ENCODE data around the gene COL4A2.

The COL4A2 gene

DNA sequence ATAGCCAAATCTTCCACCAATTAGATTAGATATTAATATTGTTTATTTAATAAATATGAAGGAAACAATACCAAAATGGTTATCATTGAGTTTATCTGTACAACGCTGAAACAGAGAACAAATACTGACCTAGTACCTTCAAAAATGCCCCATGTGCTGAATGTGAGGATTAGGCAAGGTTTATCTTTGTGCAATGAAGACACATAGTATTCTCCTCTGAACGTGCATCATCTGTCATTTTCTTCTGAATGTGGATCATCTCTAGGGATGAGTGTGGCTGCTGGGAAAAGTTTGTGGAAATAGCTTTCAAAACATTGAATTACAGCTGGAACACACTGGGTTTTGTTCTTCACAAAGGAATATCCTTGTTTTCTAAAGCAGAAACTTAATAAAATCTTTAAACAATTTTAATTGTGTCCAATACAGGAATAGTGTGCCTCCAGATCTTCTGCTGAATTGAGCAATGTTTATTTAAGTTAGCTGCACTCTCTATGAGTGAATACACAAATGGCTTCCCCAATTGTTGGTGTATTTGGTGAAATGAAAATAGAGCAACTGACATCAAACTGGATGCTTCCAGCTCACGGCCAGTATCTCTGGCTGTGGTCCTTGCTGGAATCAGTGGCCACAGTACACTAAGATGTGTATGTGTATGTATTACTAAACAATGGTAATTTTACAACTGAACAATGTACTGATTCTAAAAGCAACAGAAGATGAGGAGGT, 6.8 kb upstream of the COL4A2 start:
- no peak for TF ChIP-seq CTCF (IDR thresholded peaks at IDR 0.05; ENCODE audit: low read depth, low read length, missing control alignments)
- H3K4me3 ChIP-seq (replicated peaks; ENCODE audit: low read depth, low read length): no peak overlapping the region
- DNase-seq (ENCODE audit: extremely low read depth, low read depth): no peak

DNA sequence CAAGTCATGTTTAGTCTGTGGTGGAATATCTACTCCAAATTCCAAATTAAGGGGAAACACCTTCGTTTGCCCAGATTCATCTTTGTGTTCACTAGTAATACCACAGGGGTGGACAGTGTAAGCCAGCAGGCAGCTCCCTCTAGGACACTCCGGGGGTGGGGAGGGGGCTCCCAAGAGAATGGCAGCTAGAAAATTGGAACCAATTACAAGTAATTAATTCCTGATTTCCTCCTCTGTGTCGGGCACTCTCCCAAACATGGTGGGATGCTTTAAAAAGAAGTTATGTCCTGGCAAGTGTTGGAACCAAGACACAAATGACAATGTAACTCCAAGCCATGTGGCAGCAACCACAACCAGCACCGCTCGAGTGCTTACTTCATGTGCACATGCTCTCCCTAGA, 6.0 kb upstream of the COL4A2 start:
- no peak overlapping the region for H3K4me3 ChIP-seq (replicated peaks; ENCODE audit: low read depth, low read length)
- TF ChIP-seq CTCF (IDR thresholded peaks at IDR 0.05; ENCODE audit: low read depth, low read length, missing control alignments): no peak
- no peak for DNase-seq (ENCODE audit: extremely low read depth, low read depth)

DNA sequence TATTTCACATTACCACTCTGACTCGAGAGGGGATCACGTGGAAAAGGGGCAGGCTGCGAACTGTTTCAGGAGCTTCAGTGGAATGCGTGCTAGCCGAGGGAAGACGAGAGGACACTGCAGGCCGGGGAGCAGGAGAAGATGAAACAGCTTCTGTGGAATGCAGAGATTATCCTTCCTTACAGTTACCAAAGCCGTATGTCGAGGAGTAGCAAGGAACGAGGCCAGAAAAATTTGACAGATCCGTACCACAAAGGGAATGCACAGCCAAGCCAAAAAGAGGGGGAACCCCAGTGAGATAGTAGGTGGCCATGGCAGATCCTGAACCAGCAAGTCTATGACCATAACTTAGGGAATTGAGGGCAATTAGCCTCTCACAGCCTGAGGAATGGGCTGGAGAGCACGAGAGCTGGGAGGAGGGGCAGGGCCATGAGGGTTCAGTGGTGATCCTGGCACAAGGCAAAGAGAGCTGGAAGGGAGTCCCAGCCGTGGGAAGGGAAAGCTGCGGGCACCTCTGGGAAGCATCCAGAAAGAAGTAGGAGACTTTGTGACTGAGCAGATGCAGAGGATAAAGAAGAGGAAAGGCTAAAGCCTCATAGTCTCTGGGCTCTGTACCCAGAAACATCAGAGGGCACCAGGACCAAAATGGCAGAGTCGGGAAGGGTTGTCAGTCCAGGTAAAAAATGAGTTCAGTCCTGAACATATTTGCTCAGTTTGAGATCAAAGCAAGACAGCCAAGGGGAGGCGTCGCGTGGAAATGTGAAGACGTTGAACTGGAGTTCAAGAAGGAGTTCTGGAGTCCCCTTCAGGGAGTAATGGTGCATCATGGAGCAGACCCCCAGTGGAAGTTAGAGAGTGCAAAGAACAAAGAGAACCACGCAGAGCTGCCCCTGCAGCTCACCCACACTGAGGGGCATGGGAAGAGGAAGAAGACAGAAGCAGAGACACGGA, 5.2 kb upstream of the COL4A2 start:
- DNase-seq (ENCODE audit: extremely low read depth, low read depth): no peak
- no peak for TF ChIP-seq CTCF (IDR thresholded peaks at IDR 0.05; ENCODE audit: low read depth, low read length, missing control alignments)
- no peak overlapping the region for H3K4me3 ChIP-seq (replicated peaks; ENCODE audit: low read depth, low read length)

DNA sequence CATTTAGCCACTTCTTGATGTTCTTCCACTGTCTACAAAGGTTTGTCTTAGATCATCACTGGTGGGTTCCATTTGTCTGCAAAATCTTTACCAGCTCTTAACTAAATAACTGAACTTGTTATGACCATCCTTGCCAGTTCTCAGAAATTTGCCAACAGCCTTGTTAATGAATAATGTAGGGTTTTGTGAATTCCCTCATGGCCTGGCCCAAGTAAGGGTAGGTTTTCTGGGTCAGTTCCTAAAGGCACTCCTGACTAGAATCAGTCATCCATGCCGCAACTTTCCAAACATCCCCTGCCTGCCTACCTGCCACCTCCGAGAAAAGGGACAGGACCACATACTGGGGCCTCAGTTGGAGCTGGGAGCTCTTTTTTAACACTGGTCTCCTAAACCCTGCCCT, 4.1 kb upstream of the COL4A2 start:
- H3K4me3 ChIP-seq (replicated peaks; ENCODE audit: low read depth, low read length): no peak overlapping the region
- no peak for DNase-seq (ENCODE audit: extremely low read depth, low read depth)
- no peak for TF ChIP-seq CTCF (IDR thresholded peaks at IDR 0.05; ENCODE audit: low read depth, low read length, missing control alignments)

DNA sequence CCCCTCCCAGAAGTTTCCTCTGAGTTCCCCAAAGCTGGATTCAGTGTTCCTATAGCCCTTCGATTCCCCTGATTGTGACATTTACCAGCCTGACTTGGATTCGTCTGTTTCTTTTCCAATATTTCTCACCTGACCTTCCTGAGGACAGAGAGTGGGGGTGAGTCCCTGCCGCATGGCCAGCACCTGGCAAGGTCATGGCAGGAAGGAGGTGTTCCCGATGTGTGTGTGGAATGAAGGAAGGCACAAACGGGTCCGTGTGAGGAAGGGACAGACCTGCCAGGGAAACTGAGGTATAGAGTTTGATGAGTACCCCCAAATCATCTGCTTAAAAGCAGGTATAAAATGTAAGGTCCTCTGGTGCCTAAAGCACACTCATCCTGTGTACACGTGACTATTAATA, 3.4 kb upstream of the COL4A2 start:
- no peak overlapping the region for H3K4me3 ChIP-seq (replicated peaks; ENCODE audit: low read depth, low read length)
- DNase-seq (ENCODE audit: extremely low read depth, low read depth): no peak
- no peak for TF ChIP-seq CTCF (IDR thresholded peaks at IDR 0.05; ENCODE audit: low read depth, low read length, missing control alignments)

DNA sequence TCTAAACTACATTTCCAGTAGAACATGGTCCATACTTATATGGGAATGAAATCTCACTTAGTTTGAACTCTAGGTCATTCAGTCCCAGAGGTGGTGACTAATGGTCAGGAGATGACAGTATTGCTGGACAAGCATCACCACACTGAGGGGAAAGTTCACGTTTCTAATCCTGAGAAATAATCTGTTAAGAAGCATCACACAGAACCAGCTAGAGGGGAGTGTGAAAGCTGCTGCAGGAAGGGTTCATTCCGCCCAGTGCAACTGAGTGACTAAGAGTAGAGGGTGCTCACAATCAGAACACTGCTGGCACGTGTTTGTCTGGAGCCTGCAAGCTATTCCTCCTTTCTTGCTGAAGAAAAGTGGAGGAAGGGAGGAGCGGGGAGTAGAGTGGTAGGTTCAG, 2.8 kb upstream of the COL4A2 start:
- DNase-seq (ENCODE audit: extremely low read depth, low read depth): no peak
- TF ChIP-seq CTCF (IDR thresholded peaks at IDR 0.05; ENCODE audit: low read depth, low read length, missing control alignments): no peak
- no peak overlapping the region for H3K4me3 ChIP-seq (replicated peaks; ENCODE audit: low read depth, low read length)
